NCI-H748 treated with DMSO at 0.1 percent for 48 hours (cell line): ENCODE measurements around the gene SHQ1.

Experiments
- DNase-seq: peaks from one replicate; lab custom pipeline; 2025; lab: John Stamatoyannopoulos, UW

Gene SHQ1

GRCh38 chr3:72848703-72849081, 447 bp upstream of the SHQ1 start:
- no peak for DNase-seq

DNA sequence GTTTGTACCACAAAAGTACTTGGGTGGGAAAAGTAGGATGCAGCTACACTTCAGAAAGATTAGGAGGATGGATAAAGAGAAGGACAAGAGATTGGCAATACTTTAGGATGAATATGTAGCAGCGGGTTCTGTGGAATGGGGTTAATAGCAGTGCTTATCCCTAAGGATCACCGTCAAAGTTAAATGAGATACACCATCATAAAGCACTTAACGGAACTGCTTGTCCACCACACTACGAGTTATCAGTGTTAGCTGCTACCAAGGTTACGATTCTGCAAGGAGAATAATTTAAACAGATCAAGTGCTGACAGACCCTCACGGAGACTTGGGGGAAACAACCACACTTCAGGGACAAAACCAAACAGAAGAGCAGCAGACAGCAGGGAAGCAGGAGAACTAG, 963 bp downstream of the SHQ1 start:
- DNase-seq, result no peak

DNA sequence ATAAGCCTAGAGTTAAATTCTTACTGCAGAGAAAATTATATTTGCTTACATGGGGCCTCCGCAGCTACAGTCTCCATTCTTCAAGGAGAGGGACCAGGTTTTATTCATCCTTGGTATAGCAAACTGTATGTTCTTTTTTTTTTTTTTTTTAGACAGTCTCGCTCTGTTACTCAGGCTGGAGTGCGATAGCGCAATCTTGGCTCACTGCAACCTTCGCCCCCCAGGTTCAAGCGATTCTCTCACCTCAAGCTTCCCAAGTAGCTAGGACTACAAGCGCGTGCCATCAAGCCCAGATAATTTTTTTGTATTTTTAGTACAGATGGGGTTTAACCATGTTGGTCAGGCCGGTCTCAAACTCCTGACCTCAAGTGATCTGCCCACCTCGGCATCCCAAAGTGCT, 2.1 kb downstream of the SHQ1 start:
- DNase-seq, result no peak

DNA sequence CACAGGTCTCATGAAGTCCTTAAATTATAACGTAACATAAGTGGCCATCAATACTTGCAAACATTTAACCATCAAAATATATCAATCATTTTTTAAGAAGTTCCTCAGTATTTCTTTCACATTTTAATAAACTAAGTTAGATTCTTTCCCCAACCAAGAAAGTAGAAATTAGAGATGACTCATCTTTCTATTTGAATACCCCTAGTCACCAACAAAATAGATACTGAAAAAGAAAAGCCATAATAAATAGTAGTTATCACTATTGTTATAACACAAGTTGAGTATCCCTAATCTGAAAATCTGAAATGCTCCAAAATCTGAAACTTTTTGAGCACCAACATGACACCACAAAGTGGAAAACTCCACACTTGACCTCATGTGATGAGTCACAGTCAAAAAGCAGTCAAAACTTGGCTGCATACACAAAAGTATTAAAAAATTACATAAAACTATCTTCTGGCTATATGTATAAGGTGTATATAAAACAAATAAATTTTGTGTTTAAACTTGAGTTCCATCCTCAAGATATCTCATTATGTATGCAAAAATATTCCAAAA, 3.7 kb downstream of the SHQ1 start:
- no peak for DNase-seq

GRCh38 chr3:72839057-72839456, 9.2 kb downstream of the SHQ1 start:
- DNase-seq, result no peak

GRCh38 chr3:72836923-72837322, 11.3 kb downstream of the SHQ1 start:
- DNase-seq, result no peak

DNA sequence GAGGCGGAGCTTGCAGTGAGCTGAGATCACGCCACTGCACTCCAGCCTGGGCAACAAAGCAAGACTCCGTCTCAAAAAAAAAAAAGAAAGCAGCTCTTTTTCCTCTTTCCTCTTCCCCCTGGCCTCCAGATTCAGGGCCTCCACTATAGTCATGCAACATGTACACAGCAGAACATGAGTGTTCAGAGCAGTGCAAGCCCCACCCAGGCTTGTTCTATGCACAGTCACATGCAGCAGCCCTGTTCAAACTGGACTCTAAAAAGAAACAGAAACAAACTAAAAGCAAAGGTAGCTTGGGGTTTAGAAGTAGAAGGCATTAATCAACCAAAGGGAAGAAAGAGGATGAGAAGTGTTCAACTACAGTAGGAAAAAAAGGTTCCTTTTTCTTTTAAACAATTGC, 11.8 kb downstream of the SHQ1 start:
- no peak for DNase-seq

- no peak for DNase-seq
Observed at GRCh38 chr3:72830452-72831223, 17.6 kb downstream of the SHQ1 start.

DNA sequence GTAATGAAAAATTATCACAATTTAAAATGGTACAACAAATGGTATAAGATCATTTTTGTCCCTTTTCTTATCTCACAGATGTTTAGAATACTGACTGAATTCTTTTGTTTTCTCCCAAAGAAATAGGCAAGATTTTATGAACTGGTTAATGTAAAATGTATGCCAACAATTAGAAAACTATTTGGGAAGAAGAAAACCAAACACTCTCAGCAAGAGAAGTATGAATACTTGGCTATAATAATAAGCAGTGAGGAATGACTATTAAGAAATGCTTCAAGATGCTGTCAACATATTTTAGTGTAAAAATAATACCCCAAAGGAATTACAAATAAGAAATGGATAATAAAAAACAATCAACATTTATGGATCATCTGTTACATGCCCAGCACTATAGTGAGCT, 18.5 kb downstream of the SHQ1 start:
- DNase-seq, result no peak

- DNase-seq, result peak; percentile 31
Observed at GRCh38 chr3:72821161-72821781, 27.0 kb downstream of the SHQ1 start.

DNA sequence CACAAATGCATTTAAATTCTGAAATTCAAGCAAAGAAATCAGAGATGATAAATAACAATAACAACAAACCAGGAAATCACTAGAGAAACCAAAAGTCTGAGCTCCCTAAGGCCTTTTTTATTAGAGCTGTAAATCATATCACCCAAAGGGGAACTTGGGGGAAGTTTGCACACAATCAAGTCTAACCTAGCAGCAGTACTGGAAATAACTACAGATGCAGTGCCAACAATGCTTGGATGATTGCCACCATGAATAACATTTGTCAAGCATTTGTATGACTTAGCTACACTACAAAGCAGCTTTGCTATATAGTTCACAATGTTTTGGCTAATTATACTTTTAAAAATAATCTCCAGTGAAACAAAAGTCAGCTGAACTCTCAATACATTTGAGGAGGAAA, 27.8 kb downstream of the SHQ1 start:
- DNase-seq, result no peak

DNA sequence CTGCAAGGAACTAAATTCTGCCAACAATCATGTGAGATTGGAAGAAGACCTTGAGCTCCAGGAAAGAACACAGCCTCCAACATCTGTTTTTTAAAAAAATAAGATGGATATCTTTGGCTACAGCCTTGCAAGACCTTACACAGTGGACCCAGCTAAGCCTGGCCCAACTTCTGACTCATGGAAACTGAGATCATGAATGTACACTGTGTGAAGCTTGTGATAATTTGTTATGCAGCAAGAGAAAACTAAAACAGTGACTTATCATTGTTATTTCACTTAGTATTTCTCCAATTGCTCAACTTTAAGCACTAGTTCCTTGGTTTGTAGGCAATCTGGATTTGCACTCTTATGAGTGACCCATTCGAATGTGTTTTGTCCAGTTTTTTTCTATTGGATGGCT, 29.3 kb downstream of the SHQ1 start:
- no peak for DNase-seq

DNA sequence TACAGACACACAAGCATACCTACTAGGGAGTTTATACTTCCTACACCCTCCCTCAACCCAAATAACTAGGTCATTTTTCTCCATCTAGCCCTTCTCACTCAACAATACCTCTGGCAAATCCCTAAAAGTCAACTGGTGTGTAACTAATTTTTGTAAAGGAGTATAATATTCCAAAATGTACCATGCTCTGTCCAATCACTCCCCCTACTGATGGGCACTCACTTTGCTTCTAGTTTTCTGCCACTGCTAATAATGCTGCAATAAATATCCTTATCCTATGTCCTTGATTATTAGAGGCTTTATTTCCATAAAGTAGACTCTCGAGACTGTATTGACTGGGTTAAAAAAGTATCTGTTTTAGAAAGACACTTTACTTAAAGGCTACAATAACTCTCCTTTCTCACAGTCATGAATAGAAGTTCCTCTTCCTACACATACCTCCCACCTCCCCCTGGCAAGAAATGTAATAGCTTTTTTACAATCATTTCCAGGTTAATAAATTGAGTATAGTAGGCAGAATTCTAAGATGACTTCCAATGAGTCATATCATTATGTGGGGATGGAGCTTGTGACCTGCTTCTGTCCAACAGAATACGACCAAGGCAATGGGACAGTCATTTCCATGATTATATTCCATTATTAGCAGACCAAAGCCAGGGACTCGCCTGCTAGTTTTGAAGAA, 30.0 kb downstream of the SHQ1 start:
- DNase-seq, result peak; percentile 50

DNA sequence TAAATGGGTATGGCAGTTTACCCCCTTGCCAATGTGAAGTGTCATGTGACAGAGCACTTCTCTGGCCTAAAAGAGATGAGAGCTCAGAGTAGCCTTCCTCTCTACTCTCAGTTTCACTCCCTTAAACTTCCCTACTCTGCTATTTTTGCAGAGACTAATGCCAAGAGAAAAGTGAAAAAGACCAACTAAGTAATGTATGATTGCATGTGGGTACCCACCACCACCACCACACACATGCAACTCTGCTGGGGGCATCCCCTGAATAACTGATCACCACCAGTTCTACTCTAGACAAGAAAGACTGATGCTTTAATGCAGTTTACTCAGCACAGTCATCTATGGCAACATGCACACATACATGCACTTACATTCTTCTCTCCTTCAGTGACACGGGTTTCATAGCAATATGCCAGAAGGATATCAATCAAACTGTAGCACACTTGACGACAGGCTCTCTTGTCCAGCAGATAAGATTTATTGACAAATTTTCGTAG, 31.3 kb downstream of the SHQ1 start:
- no peak for DNase-seq

- no peak for DNase-seq
Observed at GRCh38 chr3:72814308-72814707, 33.9 kb downstream of the SHQ1 start.

DNA sequence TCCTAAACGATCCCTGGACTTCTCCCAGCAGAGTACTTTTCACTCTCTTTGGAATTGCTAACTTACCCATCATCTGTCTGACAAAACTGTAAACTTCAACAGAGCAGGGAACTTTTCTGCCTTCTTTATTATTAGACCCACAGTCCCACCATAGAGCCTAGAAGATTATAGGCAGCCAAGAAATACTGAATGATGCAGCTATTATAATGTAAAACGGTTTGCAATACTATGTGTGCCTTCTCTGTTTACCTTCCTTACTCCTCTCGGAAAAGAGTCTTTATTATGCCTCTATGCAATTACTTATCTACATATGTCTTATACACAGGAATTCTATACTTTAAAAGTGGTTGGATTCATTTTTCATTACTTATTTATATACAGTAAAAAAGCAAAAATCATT, 36.0 kb downstream of the SHQ1 start:
- DNase-seq, result no peak

DNA sequence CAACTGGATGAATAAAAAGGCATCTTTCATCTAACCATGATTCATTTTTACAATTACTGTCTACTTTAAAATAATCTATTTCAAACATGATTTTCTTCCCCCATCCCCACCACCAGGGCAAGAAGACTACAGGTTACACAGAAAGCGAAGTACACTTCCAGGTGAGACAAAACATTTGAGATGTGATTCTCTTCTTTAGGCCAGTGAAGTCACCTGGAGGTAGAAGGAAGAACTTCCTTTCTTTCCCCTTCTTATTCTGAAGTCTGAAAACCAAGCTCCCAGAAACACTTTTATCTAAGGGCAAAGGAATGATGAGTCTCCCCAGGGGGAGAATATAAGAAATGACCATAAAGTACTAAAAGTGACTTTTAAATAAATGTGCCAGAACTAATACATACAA, 36.7 kb downstream of the SHQ1 start:
- no peak for DNase-seq

DNA sequence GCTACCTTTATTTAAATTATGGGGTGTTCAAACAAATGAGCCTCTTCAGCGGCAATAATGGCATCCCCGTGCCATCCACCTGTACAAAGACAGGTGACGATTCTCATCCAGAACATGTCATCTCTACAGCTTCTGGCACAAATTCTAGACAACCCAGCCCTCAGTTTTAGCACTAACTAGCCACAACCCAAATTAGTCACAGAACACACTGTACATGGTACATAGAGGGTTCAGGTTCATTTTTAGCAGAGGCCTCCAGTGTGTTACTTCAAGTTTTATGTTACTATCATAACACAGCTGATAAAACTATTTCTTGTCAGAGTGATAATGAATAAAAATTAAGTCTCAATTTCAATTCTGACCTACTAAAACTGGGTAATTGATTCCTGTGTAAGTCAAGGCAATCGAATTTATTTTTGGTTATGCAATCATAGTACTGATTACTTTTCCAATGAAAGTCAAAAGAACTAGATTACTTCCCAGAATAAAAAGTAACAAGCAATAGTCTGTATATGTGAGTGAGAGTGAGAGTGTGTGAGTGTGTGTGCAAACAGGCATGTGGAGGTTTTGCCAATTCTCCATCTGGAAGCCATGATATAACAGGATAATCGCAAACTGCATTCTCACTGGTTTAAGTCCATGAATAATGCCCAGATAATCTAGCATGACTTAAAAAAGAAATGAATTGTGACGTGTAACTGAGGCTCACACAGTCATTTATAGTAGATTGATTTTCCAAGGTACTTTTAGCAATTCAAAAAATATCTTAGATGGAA, 37.4 kb downstream of the SHQ1 start:
- DNase-seq, result no peak

- DNase-seq, result no peak
Observed at GRCh38 chr3:72810063-72810462, 38.2 kb downstream of the SHQ1 start.

GRCh38 chr3:72804361-72804760, 43.9 kb downstream of the SHQ1 start:
- no peak for DNase-seq

DNA sequence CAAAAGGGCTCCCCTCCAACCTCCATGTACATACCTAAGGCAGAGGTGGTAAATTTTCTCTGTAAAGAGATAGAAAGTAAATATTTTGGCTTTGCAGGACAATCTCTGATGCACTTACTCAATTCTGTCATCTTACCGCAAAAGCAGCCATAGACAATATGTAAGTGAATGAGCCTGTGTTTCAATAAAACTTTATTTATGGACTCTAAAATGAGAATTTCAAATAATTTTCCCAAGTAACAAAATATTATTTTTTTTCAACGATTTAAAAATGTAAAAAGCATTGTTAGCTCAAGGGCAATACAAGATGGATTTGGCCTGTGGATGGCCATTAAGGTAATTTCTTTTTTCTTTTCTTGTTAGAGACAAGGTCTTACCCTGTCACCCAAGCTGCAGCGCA, 44.7 kb downstream of the SHQ1 start:
- DNase-seq, result peak; percentile 23

DNA sequence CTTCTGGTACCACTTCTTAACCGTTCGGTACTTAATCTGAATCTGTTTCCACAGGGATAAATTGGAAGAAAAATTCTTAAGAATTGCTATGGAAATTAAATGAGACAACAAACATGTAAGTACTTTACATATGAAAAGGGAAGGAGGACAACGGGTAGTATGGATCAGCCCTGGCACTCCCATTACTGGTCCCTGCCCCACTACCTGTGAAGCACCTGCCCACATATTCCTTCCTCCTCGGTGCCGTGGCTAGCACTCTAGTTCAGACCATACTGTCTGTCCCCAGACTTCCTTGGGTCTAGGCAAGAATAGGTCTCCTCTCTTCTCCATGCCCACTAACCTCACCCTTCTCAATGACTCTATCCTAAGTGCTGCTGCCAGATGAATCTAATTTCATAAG, 46.2 kb downstream of the SHQ1 start:
- no peak for DNase-seq
